ENCODE data around the gene HTD2. TPM values are rescaled to one million over a fixed set of nuclear protein-coding genes. Genes with fewer than 3 reads are reported as not detected.

Gene HTD2
- total RNA-seq, 1 experiment from 2014 or later = 10.1 TPM

DNA sequence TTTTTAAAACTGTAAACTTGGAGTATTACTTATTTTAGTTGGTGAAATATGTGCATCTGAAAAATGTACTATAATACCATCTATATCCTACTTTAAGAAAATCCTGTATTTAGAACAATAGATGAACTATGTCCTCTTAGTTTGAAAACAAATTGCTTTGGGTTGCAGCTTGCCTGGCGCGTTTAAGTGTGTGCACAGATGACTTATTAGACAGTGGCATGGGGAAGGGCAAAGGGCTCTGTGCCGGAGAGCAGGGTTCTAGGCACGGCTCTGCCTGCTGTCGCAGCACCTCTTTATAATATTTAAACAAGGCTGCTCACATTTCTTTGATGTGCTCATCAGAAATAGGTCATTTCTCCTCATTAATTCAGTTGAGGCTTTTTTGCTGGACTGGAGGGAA, 36.4 kb downstream of the HTD2 start:
- ChIA-PET POLR2A (no interaction called here), CTCF (interaction anchor here (0.6 kb wide), 1 partner anchor 44 kb away, joined by 3 read pairs; no protein-coding TSS in a partner anchor)
- Mint-ChIP-seq H3K36me3 (ENCODE audit: insufficient read depth, unreplicated experiment) (peaks cover 47% of the 10 kb centered on the region), H3K9me3 (ENCODE audit: unreplicated experiment) (no peaks in the 10 kb centered on the region), H3K4me1 (ENCODE audit: insufficient read depth, unreplicated experiment) (no peaks in the 10 kb centered on the region), H3K27ac (ENCODE audit: low read depth, unreplicated experiment) (no peak overlapping the region), H3K4me3 (ENCODE audit: unreplicated experiment) (no peak overlapping the region), H3K27me3 (ENCODE audit: insufficient read depth, unreplicated experiment) (no peaks in the 10 kb centered on the region)
- intact Hi-C loops (cut with micrococcal nuclease) = no loop called here
- no TSS peak for BruUV-seq (replicated peaks)
- DNase-seq (ENCODE audit: unreplicated experiment) = no peak
- TF ChIP-seq, protein P1, sequence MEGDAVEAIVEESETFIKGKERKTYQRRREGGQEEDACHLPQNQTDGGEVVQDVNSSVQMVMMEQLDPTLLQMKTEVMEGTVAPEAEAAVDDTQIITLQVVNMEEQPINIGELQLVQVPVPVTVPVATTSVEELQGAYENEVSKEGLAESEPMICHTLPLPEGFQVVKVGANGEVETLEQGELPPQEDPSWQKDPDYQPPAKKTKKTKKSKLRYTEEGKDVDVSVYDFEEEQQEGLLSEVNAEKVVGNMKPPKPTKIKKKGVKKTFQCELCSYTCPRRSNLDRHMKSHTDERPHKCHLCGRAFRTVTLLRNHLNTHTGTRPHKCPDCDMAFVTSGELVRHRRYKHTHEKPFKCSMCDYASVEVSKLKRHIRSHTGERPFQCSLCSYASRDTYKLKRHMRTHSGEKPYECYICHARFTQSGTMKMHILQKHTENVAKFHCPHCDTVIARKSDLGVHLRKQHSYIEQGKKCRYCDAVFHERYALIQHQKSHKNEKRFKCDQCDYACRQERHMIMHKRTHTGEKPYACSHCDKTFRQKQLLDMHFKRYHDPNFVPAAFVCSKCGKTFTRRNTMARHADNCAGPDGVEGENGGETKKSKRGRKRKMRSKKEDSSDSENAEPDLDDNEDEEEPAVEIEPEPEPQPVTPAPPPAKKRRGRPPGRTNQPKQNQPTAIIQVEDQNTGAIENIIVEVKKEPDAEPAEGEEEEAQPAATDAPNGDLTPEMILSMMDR (IDR thresholded peaks at IDR 0.05; ENCODE audit: unreplicated experiment) = no peak

GRCh38 chr3:58345457-58345856, 39.1 kb downstream of the HTD2 start:
- H3K4me1 Mint-ChIP-seq (ENCODE audit: insufficient read depth, unreplicated experiment) = no peaks in the 10 kb centered on the region
- no peak overlapping the region for H3K4me3 Mint-ChIP-seq (ENCODE audit: unreplicated experiment)
- TF ChIP-seq, protein P1 (IDR thresholded peaks at IDR 0.05; ENCODE audit: unreplicated experiment) = no peak
- H3K27ac Mint-ChIP-seq (ENCODE audit: low read depth, unreplicated experiment) = no peak overlapping the region
- H3K27me3 Mint-ChIP-seq (ENCODE audit: insufficient read depth, unreplicated experiment) = no peaks in the 10 kb centered on the region
- no peak for DNase-seq (ENCODE audit: unreplicated experiment)
- H3K9me3 Mint-ChIP-seq (ENCODE audit: unreplicated experiment) = no peaks in the 10 kb centered on the region
- intact Hi-C loops (cut with micrococcal nuclease) = no loop called here
- BruUV-seq (replicated peaks) = no TSS peak
- POLR2A ChIA-PET = interaction anchor here (0.6 to 1.5 kb wide), 2 partner anchors 9 to 11 kb away, joined by 3 to 5 read pairs; no protein-coding TSS in a partner anchor
- CTCF ChIA-PET = no interaction called here
- H3K36me3 Mint-ChIP-seq (ENCODE audit: insufficient read depth, unreplicated experiment) = peaks cover 32% of the 10 kb centered on the region

DNA sequence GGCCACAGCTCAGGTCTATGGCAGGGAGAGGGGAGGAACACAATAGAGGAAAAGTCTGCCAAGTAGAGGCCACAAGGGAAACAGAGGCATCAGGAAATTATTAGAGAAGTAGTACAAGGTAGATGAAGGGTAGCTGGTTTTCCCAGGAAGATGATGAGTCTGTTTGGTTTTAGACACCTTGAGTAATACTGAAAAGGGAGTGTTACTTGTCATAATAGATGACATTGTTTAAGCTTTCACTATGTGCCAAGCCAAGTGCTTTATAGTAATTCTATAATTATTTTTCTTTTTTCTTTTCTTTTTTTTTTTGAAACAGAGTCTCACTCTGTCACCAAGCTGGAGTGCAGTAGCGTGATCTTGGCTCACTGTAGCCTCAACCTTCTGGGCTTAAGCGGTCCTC, 40.0 kb downstream of the HTD2 start:
- no TSS peak for BruUV-seq (replicated peaks)
- H3K9me3 Mint-ChIP-seq (ENCODE audit: unreplicated experiment) = no peaks in the 10 kb centered on the region
- H3K36me3 Mint-ChIP-seq (ENCODE audit: insufficient read depth, unreplicated experiment) = peaks cover 23% of the 10 kb centered on the region
- CTCF ChIA-PET = no interaction called here
- H3K27me3 Mint-ChIP-seq (ENCODE audit: insufficient read depth, unreplicated experiment) = no peaks in the 10 kb centered on the region
- no peak for DNase-seq (ENCODE audit: unreplicated experiment)
- TF ChIP-seq, protein P1 (IDR thresholded peaks at IDR 0.05; ENCODE audit: unreplicated experiment) = no peak
- POLR2A ChIA-PET = interaction anchor here (1.3 to 1.5 kb wide), 3 partner anchors 8 to 11 kb away, joined by 4 to 6 read pairs (median 5); no protein-coding TSS in a partner anchor
- no peak overlapping the region for H3K4me3 Mint-ChIP-seq (ENCODE audit: unreplicated experiment)
- H3K27ac Mint-ChIP-seq (ENCODE audit: low read depth, unreplicated experiment) = no peak overlapping the region
- no peaks in the 10 kb centered on the region for H3K4me1 Mint-ChIP-seq (ENCODE audit: insufficient read depth, unreplicated experiment)
- intact Hi-C loops (cut with micrococcal nuclease) = no loop called here

GRCh38 chr3:58347984-58348383, 41.7 kb downstream of the HTD2 start:
- no peak overlapping the region for H3K4me3 Mint-ChIP-seq (ENCODE audit: unreplicated experiment)
- peaks cover 14% of the 10 kb centered on the region for H3K36me3 Mint-ChIP-seq (ENCODE audit: insufficient read depth, unreplicated experiment)
- no peaks in the 10 kb centered on the region for H3K9me3 Mint-ChIP-seq (ENCODE audit: unreplicated experiment)
- no peaks in the 10 kb centered on the region for H3K27me3 Mint-ChIP-seq (ENCODE audit: insufficient read depth, unreplicated experiment)
- no TSS peak for BruUV-seq (replicated peaks)
- H3K27ac Mint-ChIP-seq (ENCODE audit: low read depth, unreplicated experiment) = no peak overlapping the region
- intact Hi-C loops (cut with micrococcal nuclease) = no loop called here
- TF ChIP-seq, protein P1 (IDR thresholded peaks at IDR 0.05; ENCODE audit: unreplicated experiment) = no peak
- H3K4me1 Mint-ChIP-seq (ENCODE audit: insufficient read depth, unreplicated experiment) = no peaks in the 10 kb centered on the region
- ChIA-PET POLR2A (no interaction called here), CTCF (interaction anchor here (1.5 kb wide), 1 partner anchor 11 kb away, joined by 5 read pairs; no protein-coding TSS in a partner anchor)
- no peak for DNase-seq (ENCODE audit: unreplicated experiment)
